ENCODE data around the gene CXCL8.

- TF ChIP-seq CTCF (IDR thresholded peaks at IDR 0.05; ENCODE audit: low read depth, low read length, missing input control) (no peak), GABPA (IDR thresholded peaks at IDR 0.05 in 1 of 2, conservative IDR thresholded peaks at IDR 0.05 in 1 of 2) (no peak), MAX (IDR thresholded peaks at IDR 0.05) (no peak), TAF1 (conservative IDR thresholded peaks at IDR 0.05) (no peak), RAD21 (IDR thresholded peaks at IDR 0.05) (no peak), REST (IDR thresholded peaks at IDR 0.05) (no peak), FOXA1 (IDR thresholded peaks at IDR 0.05) (no peak)
These were observed 18.5 kb upstream of the CXCL8 start for GRCh38 chr4:73721909-73722308.

Data from liver (tissue), 3 donors.